Measurements from ENCODE around the gene CACNA1D.

Gene CACNA1D

DNA sequence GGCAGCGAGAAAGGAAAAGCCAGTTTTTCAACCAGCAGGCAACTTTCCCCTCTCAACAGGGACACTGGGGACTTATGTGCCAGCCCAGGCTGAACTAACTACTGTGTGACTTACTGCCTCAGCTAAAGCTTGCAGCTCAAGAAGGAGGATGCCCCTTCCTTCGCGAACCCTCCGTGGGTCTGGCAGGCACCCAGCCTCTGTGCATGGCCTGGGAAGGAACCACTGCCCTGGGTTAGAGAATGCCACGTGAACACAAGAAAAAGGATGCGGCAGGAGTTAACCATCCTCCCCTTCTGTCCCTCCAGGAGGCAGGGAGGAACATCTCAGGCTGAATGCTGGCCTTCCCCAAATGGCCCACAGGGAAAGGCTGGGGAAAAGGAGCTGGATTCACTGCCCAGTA lies 322.8 kb downstream of the CACNA1D start:
- Histone ChIP-seq H3K9ac (ENCODE audit: low read length in 2 of 2) (no peak overlapping the region), H3K4me3 (ENCODE audit: low read length in 2 of 2) (no peak overlapping the region), H3K4me1 (ENCODE audit: control insufficient read depth, insufficient read depth, low read length) (no peaks in the 10 kb centered on the region), H3K36me3 (ENCODE audit: control insufficient read depth in 2 of 2, insufficient read depth in 2 of 2, low read length in 2 of 2) (peaks cover 0 to 4% of the 10 kb centered on the region in 2 donors), H3K27me3 (ENCODE audit: control insufficient read depth in 1 of 2, insufficient read depth in 2 of 2, low read length in 2 of 2) (no peaks in the 10 kb centered on the region), H3K9me3 (ENCODE audit: control insufficient read depth in 2 of 2, low read length in 2 of 2) (no peaks in the 10 kb centered on the region), H3K27ac (ENCODE audit: low read length) (no peak overlapping the region)

DNA sequence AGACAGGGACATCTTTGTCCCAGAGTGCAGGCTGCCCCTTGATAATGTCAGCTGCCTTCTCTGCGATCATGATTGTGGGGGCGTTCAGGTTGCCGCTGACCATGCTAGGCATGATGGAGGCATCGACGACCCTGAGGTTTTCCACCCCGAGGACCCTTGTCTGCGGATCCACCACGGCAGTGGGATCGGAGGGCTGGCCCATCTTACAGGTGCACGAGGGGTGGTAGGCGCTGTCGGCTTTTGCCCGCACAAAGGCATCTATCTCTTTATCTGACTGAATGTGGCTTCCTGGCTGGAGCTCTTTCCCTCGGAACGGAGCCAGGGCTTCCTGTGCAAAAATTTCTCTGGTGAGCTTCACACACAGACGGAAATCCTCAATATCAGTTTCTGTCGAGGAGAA lies 323.4 kb downstream of the CACNA1D start:
- Histone ChIP-seq H3K27ac (ENCODE audit: low read length) (no peak overlapping the region), H3K4me3 (ENCODE audit: low read length in 2 of 2) (no peak overlapping the region), H3K36me3 (ENCODE audit: control insufficient read depth in 2 of 2, insufficient read depth in 2 of 2, low read length in 2 of 2) (peaks cover 0 to 4% of the 10 kb centered on the region in 2 donors)

DNA sequence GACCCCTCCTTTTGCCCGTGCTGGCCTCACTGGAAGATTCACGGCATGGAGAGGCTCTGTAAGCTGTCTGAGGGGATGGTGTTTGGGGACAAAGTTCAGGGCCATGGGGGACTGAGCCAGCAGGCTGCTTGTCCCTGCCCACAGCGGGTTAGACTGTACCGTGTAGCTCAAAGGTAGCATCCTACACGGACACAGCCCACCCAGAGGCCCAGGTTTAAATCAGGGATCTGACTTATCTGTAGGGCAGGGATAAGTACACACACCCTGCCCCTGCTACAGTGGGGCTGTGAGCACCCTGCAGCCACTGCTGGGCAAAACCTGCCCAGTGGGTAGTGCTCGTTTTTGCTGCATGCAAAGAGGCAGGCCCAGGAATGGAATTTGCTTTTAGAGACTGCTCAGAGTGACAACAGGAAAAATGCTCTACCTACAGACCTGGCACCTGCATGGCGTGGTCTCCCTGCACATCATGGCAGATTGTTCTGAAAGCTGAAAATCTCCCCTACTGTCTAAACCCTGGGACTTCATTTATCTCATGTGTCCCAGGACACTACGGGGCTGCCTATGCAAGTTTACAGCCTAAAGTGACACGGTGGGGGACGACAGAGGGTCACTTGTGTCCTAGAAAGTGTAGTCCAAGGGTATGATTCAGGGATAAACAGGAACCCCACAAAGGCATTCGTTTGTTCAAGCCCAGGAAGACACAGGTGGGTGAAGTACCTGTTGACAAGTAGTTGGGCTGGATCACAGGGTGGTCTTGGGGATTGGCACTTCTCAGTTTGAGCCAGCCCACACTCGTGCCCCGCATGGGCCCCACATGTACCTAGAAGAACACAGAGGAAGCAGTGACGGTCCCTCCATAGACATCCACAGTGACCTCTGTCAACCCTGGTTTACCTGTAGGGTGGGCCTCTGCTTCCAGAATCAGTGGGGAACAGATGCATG lies 324.1 kb downstream of the CACNA1D start:
- Histone ChIP-seq H3K9ac (ENCODE audit: low read length in 2 of 2) (no peak overlapping the region), H3K9me3 (ENCODE audit: control insufficient read depth in 2 of 2, low read length in 2 of 2) (no peaks in the 10 kb centered on the region), H3K4me3 (ENCODE audit: low read length in 2 of 2) (no peak overlapping the region), H3K4me1 (ENCODE audit: control insufficient read depth, insufficient read depth, low read length) (no peaks in the 10 kb centered on the region), H3K27me3 (ENCODE audit: control insufficient read depth in 1 of 2, insufficient read depth in 2 of 2, low read length in 2 of 2) (no peaks in the 10 kb centered on the region), H3K27ac (ENCODE audit: low read length) (no peak overlapping the region), H3K36me3 (ENCODE audit: control insufficient read depth in 2 of 2, insufficient read depth in 2 of 2, low read length in 2 of 2) (peaks cover 0 to 4% of the 10 kb centered on the region in 2 donors)

More for the DNA sequence above, 323.4 kb downstream of the CACNA1D start:
- Histone ChIP-seq H3K4me1 (ENCODE audit: control insufficient read depth, insufficient read depth, low read length) (no peaks in the 10 kb centered on the region), H3K27me3 (ENCODE audit: control insufficient read depth in 1 of 2, insufficient read depth in 2 of 2, low read length in 2 of 2) (no peaks in the 10 kb centered on the region), H3K9me3 (ENCODE audit: control insufficient read depth in 2 of 2, low read length in 2 of 2) (no peaks in the 10 kb centered on the region), H3K9ac (ENCODE audit: low read length in 2 of 2) (no peak overlapping the region)

DNA sequence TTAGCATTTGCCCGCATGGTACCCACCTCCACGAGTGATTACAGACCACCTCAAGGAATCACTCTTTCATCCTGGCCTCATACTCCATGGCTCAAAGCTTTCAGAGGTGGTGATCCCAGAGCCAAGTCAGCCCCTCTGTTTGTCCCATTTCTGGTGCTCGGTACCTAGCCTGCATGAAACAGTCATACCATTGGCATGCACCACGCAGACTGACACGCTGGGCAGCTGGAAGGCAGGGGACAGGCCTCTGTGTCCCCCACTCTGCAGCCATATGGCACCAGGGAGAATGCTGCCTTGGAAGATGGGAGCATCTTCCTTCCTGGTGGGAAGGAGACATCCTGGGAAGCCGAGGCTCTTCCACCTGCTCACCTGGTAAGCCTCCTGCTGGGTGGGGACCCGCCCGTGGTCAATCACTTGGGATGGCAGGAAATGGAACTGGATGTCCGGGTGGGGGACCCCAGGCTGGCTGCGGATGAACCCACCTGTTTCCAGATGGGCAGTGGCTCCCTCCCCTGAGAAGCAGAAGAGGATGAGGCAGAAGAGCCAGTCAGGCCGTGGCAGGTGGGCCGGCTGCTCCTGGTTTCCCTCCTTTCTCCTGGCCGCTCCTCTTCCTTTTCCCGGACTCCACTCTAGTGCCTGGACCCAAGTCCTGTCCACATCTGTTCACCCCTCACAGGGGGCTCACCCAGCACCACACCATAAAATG lies 324.9 kb downstream of the CACNA1D start:
- Histone ChIP-seq H3K27ac (ENCODE audit: low read length) (no peak overlapping the region), H3K36me3 (ENCODE audit: control insufficient read depth in 2 of 2, insufficient read depth in 2 of 2, low read length in 2 of 2) (peaks cover 0 to 4% of the 10 kb centered on the region in 2 donors), H3K9ac (ENCODE audit: low read length in 2 of 2) (no peak overlapping the region), H3K9me3 (ENCODE audit: control insufficient read depth in 2 of 2, low read length in 2 of 2) (no peaks in the 10 kb centered on the region), H3K4me3 (ENCODE audit: low read length in 2 of 2) (no peak overlapping the region), H3K27me3 (ENCODE audit: control insufficient read depth in 1 of 2, insufficient read depth in 2 of 2, low read length in 2 of 2) (no peaks in the 10 kb centered on the region), H3K4me1 (ENCODE audit: control insufficient read depth, insufficient read depth, low read length) (no peaks in the 10 kb centered on the region)

DNA sequence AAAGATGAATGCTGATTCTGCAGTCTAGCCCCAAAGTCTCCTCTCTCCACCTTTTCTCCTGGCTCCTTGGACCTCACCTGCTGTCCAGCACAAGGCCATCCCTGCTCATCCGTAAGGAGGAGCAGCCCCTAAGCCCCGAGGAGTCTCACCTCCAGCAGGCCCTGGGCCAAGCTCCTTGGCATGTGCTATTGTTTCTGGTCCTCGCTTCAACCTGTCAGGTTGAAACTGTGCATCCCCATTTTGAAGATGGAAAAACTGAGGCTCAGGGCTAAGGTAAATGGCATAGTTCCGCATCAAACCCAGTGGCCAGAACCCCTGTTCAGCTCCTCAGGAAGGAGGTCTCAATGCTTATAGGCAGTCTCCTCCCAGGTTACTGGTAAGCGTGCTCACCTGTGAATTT lies 325.7 kb downstream of the CACNA1D start:
- Histone ChIP-seq H3K9me3 (ENCODE audit: control insufficient read depth in 2 of 2, low read length in 2 of 2) (no peaks in the 10 kb centered on the region), H3K36me3 (ENCODE audit: control insufficient read depth in 2 of 2, insufficient read depth in 2 of 2, low read length in 2 of 2) (peaks cover 0 to 4% of the 10 kb centered on the region in 2 donors), H3K9ac (ENCODE audit: low read length in 2 of 2) (no peak overlapping the region), H3K4me1 (ENCODE audit: control insufficient read depth, insufficient read depth, low read length) (no peaks in the 10 kb centered on the region), H3K27ac (ENCODE audit: low read length) (no peak overlapping the region), H3K27me3 (ENCODE audit: control insufficient read depth in 1 of 2, insufficient read depth in 2 of 2, low read length in 2 of 2) (no peaks in the 10 kb centered on the region), H3K4me3 (ENCODE audit: low read length in 2 of 2) (no peak overlapping the region)

DNA sequence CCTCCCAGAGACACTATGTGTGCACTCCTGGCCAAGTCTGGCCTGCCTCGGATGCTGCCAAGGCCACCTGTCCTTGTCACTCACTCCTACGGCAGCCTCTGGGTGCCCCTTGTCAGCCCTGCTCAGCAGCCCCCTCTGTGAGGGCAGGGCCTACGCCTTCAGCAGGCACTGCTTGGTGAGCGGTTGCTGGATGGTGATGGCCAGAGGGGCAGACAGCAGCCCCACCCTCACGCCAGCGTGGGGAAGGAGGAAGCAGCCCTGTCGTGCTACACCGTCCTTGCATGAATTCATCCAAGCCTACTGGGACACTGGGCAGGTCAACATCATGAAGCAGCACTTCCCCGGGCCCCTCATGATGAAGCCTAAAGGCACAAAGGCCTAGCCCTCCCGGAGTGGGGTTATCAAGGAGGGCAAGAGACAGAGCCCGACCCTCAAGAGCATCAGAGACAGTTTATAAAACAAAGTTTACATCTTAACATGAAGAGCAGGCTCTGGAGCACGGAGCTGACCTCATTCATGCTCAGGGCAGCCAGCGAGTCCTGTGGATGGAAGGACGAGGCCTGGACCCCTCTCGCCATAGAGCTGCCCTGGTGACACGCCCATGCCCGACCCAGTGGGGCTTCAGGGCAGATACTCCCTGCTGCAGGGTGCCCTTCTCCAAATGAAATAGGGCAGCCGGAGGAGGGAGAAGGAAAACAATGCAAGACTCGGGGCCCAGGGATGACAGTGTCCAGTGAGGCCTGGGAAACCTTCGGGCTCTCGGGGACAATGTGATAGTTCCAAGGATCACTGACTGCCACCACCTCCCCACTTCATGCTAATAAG lies 326.6 kb downstream of the CACNA1D start:
- no peaks in the 10 kb centered on the region for H3K27me3 ChIP-seq (ENCODE audit: control insufficient read depth in 1 of 2, insufficient read depth in 2 of 2, low read length in 2 of 2)
- no peak overlapping the region for H3K9ac ChIP-seq (ENCODE audit: low read length in 2 of 2)
- no peak overlapping the region for H3K4me3 ChIP-seq (ENCODE audit: low read length in 2 of 2)
- H3K27ac ChIP-seq (ENCODE audit: low read length): no peak overlapping the region
- H3K36me3 ChIP-seq (ENCODE audit: control insufficient read depth in 2 of 2, insufficient read depth in 2 of 2, low read length in 2 of 2): peaks cover 0 to 4% of the 10 kb centered on the region in 2 donors
- no peaks in the 10 kb centered on the region for H3K9me3 ChIP-seq (ENCODE audit: control insufficient read depth in 2 of 2, low read length in 2 of 2)
- no peaks in the 10 kb centered on the region for H3K4me1 ChIP-seq (ENCODE audit: control insufficient read depth, insufficient read depth, low read length)

DNA sequence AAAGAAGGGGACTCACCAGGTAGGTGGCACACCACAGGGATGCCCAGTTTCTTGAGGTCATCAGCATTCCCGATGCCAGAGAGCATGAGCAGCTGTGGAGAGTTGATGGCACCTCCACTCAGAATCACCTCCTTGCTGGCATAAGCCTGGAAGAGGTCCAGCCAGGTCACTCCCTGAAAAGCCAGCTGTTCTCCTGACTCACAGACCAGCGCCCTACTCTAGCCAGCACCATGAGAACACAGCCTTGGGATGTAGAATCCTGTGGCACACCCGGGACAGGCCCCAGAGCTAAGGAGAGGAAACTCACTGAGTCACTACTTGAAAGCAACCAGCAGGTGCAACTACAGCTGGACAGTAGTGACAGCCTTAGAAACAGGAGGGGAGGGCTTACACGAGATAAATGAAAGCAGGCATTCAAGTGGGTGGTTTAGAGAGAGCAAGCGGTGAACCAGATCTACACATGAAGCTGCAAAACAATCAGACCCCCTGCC lies 327.3 kb downstream of the CACNA1D start:
- peaks cover 0 to 4% of the 10 kb centered on the region in 2 donors for H3K36me3 ChIP-seq (ENCODE audit: control insufficient read depth in 2 of 2, insufficient read depth in 2 of 2, low read length in 2 of 2)
- no peaks in the 10 kb centered on the region for H3K9me3 ChIP-seq (ENCODE audit: control insufficient read depth in 2 of 2, low read length in 2 of 2)
- no peaks in the 10 kb centered on the region for H3K4me1 ChIP-seq (ENCODE audit: control insufficient read depth, insufficient read depth, low read length)
- H3K9ac ChIP-seq (ENCODE audit: low read length in 2 of 2): no peak overlapping the region
- no peak overlapping the region for H3K4me3 ChIP-seq (ENCODE audit: low read length in 2 of 2)
- no peaks in the 10 kb centered on the region for H3K27me3 ChIP-seq (ENCODE audit: control insufficient read depth in 1 of 2, insufficient read depth in 2 of 2, low read length in 2 of 2)
- no peak overlapping the region for H3K27ac ChIP-seq (ENCODE audit: low read length)

DNA sequence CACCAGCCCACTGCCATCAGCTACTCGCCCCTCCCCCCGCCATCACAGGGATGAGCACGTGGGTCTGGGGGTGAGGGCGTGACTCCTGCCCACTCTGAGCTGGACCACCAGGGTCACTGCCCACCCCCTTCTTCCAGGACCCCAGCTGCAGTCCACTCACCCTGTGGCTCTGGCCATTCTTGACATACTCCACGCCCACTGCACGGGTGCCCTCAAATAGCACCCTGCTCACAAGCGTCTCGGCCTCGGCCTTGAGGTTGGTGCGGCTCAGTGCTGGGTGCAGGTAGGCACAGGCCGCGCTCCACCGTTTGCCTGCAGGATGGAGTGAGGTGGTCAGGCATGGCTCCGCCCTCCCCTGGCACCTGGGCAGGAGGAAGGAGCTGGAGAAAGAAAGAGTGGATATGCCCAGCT lies 327.9 kb downstream of the CACNA1D start:
- H3K4me1 ChIP-seq (ENCODE audit: control insufficient read depth, insufficient read depth, low read length): no peaks in the 10 kb centered on the region
- no peak overlapping the region for H3K9ac ChIP-seq (ENCODE audit: low read length in 2 of 2)
- no peak overlapping the region for H3K4me3 ChIP-seq (ENCODE audit: low read length in 2 of 2)
- H3K36me3 ChIP-seq (ENCODE audit: control insufficient read depth in 2 of 2, insufficient read depth in 2 of 2, low read length in 2 of 2): peaks cover 0 to 4% of the 10 kb centered on the region in 2 donors
- no peaks in the 10 kb centered on the region for H3K27me3 ChIP-seq (ENCODE audit: control insufficient read depth in 1 of 2, insufficient read depth in 2 of 2, low read length in 2 of 2)
- no peak overlapping the region for H3K27ac ChIP-seq (ENCODE audit: low read length)
- no peaks in the 10 kb centered on the region for H3K9me3 ChIP-seq (ENCODE audit: control insufficient read depth in 2 of 2, low read length in 2 of 2)

DNA sequence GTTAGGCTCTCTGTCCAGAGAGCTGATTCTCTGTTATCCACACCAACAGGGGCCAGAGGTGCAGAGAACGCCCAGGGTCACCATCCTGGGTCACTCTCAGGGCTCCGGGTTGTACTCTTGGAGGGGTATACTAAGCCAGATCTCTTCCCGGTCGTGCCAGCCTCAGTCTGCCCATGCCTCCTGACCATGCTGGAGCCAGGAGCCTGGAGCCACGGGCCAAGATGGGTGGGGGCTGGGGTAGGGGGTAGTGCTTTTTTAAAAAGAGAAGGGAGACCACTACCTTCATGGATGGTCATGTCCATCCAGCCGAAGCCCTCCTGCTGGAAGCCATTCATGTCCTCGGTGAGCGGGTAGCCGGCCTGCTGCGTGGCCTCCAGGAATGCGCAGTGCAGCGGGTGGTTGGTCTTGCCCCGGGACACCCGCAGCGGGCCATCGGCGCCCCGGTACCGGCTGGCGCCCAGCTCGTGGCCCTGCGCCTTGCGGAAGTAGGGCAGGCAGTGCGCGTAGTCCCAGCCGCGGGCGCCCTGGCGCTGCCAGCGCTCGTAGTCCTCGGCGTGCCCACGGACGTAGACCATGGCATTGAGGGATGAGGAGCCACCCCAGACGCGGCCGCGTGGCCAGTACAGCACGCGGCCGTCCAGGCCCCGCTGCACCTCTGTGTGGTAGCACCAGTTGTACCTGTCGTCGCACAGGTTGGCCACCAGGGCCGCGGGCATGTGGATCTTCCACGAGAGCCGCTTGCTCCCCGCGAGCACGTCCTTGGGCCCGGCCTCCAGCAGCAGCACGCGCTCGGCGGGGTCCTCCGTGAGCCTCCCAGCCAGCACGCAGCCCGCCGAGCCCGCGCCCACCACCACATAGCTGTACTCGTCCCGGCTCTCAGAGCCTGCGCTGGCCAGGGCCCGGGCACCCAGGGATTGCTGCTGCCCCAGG lies 328.9 kb downstream of the CACNA1D start:
- H3K27me3 ChIP-seq (ENCODE audit: control insufficient read depth in 1 of 2, insufficient read depth in 2 of 2, low read length in 2 of 2): no peaks in the 10 kb centered on the region
- no peaks in the 10 kb centered on the region for H3K9me3 ChIP-seq (ENCODE audit: control insufficient read depth in 2 of 2, low read length in 2 of 2)
- H3K27ac ChIP-seq (ENCODE audit: low read length): no peak overlapping the region
- no peak overlapping the region for H3K9ac ChIP-seq (ENCODE audit: low read length in 2 of 2)
- no peak overlapping the region for H3K4me3 ChIP-seq (ENCODE audit: low read length in 2 of 2)
- H3K36me3 ChIP-seq (ENCODE audit: control insufficient read depth in 2 of 2, insufficient read depth in 2 of 2, low read length in 2 of 2): peaks cover 0 to 4% of the 10 kb centered on the region in 2 donors
- H3K4me1 ChIP-seq (ENCODE audit: control insufficient read depth, insufficient read depth, low read length): no peaks in the 10 kb centered on the region
